Activated B cell treated with CpG ODN at 0.5 μM for 24 hours (primary cell): Measurements from ENCODE around the gene LMNTD2. TPM values are rescaled to one million over a fixed set of nuclear protein-coding genes. Genes with fewer than 3 reads are reported as not detected.

ENCODE experiments used
- ATAC-seq: fragments of 200-7000 bp; cut with Tn5 transposase; one replicate; pipeline ENCODE4 v1.10.0; 2021; ENCODE audit warnings: low read depth, mild to moderate bottlenecking, moderate library complexity
- CTCF ChIA-PET: fragments of 350-600 bp; sonication (Branson Sonifier 250); formaldehyde crosslinking; loops from one replicate; lab custom pipeline; 2021; ENCODE audit warnings: antibody characterized with exemption; lab: Charles Lee
- POLR2A ChIA-PET: fragments of 350-600 bp; sonication (Branson Sonifier 250); formaldehyde crosslinking; loops from one replicate; lab custom pipeline; 2021; ENCODE audit warnings: antibody characterized with exemption; lab: Charles Lee
- DNase-seq: peaks from one replicate; pipeline ENCODE4 v3.0.0; 2022
- H3K27ac Mint-ChIP-seq: one replicate; pipeline ENCODE4 v1.8.0; 2020; ENCODE audit warnings: mixed read lengths
- H3K27me3 Mint-ChIP-seq: one replicate; pipeline ENCODE4 v1.8.0; 2021; ENCODE audit warnings: mixed read lengths
- H3K36me3 Mint-ChIP-seq: one replicate; pipeline ENCODE4 v1.8.0; 2021; ENCODE audit warnings: low read depth, mixed read lengths
- H3K4me1 Mint-ChIP-seq: one replicate; pipeline ENCODE4 v1.8.0; 2021; ENCODE audit warnings: mixed read lengths
- H3K4me3 Mint-ChIP-seq: one replicate; pipeline ENCODE4 v1.8.0; 2020; ENCODE audit warnings: mild to moderate bottlenecking, mixed read lengths
- H3K9me3 Mint-ChIP-seq: one replicate; pipeline ENCODE4 v1.8.0; 2020; ENCODE audit warnings: mixed read lengths
- intact Hi-C: fragments of 100-400 bp; cut with micrococcal nuclease; formaldehyde crosslinking; loops from one replicate; pipeline ENCODE4 v1.15.1; 2024
- total RNA-seq: library from RNA; stranded (reverse); gene quantifications from 2 replicates; pipeline ENCODE4 v1.2.3, GENCODE V29; 2022
- TF ChIP-seq, protein P1 (sequence below): fragments of 200-600 bp; IDR thresholded peaks from one replicate; pipeline ENCODE4 v1.8.0; 2022; ENCODE audit warnings: antibody characterized with exemption, mild to moderate bottlenecking

The LMNTD2 gene
- total RNA-seq, 1 donor from 2014 or later: 8.6 TPM

DNA sequence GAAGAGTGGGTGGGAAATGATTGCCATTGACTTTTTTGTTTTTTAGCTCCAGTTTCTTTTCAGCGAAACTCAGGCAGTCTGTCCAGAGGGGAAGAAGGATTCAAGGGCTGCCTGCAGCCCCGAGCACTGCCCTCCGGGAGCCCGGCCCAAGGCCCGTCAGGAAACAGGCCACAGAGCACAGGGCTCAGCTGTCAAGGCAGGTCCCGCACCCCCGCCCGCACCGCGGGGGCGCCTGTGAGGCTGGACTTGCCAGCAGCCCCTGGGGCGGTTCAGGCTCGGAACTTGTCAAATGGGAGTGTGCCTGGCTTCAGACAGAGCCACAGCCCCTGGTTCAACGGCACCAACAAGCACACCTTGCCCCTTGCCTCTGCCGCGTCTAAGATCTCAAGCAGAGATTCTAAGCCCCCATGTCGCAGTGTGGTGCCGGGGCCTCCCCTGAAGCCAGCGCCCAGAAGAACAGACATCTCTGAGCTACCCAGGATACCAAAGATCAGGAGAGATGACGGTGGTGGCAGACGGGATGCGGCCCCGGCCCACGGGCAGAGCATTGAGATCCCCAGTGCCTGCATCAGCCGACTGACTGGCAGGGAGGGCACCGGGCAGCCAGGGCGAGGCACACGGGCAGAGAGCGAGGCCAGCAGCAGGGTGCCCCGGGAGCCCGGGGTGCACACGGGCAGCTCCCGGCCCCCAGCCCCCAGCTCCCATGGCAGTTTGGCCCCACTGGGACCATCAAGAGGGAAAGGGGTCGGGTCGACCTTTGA is 46.7 kb upstream of the LMNTD2 start:
- CTCF ChIA-PET: no interaction called here
- peaks cover 80% of the 10 kb centered on the region for H3K36me3 Mint-ChIP-seq
- POLR2A ChIA-PET: interaction anchor here (0.6 to 0.9 kb wide), 2 partner anchors 30 to 88 kb away, joined by 3 to 5 read pairs; partner anchors contain the start of gene TMEM80
- H3K4me1 Mint-ChIP-seq: peaks cover 2% of the 10 kb centered on the region
- no peaks in the 10 kb centered on the region for H3K9me3 Mint-ChIP-seq
- no peaks in the 10 kb centered on the region for H3K27me3 Mint-ChIP-seq
- DNase-seq: no peak
- H3K4me3 Mint-ChIP-seq: no peak overlapping the region
- intact Hi-C loops: no loop called here
- no peak for ATAC-seq
- TF ChIP-seq, protein P1, sequence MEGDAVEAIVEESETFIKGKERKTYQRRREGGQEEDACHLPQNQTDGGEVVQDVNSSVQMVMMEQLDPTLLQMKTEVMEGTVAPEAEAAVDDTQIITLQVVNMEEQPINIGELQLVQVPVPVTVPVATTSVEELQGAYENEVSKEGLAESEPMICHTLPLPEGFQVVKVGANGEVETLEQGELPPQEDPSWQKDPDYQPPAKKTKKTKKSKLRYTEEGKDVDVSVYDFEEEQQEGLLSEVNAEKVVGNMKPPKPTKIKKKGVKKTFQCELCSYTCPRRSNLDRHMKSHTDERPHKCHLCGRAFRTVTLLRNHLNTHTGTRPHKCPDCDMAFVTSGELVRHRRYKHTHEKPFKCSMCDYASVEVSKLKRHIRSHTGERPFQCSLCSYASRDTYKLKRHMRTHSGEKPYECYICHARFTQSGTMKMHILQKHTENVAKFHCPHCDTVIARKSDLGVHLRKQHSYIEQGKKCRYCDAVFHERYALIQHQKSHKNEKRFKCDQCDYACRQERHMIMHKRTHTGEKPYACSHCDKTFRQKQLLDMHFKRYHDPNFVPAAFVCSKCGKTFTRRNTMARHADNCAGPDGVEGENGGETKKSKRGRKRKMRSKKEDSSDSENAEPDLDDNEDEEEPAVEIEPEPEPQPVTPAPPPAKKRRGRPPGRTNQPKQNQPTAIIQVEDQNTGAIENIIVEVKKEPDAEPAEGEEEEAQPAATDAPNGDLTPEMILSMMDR: no peak
- no peak overlapping the region for H3K27ac Mint-ChIP-seq

DNA sequence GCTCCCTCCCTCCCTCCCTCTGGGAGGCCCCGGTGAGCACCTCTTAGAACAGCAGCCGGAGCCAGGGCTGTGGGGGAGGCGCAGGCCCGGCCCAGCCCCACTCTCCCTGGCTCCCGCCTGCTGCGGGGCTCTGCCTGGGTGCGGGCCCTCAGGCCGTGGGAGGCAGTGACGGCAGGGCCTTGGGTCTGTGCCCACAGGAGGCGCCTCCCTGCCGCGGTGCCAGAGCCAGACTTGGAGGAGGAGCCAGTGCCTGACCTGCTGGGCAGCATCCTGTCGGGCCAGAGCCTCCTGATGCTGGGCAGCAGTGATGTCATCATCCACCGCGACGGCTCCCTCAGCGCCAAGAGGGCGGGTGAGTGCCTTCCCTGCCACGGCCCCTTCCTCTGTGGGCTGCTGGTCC is 45.7 kb upstream of the LMNTD2 start:
- ATAC-seq: no peak
- ChIA-PET CTCF (no interaction called here), POLR2A (interaction anchor here (0.6 kb wide), 1 partner anchor 89 kb away, joined by 5 read pairs; the partner anchor contains the start of gene TMEM80)
- Mint-ChIP-seq H3K9me3 (no peaks in the 10 kb centered on the region), H3K36me3 (peaks cover 80% of the 10 kb centered on the region), H3K4me3 (no peak overlapping the region), H3K4me1 (no peaks in the 10 kb centered on the region), H3K27ac (no peak overlapping the region), H3K27me3 (no peaks in the 10 kb centered on the region)
- no peak for DNase-seq
- TF ChIP-seq, protein P1: no peak
- intact Hi-C loops: no loop called here

DNA sequence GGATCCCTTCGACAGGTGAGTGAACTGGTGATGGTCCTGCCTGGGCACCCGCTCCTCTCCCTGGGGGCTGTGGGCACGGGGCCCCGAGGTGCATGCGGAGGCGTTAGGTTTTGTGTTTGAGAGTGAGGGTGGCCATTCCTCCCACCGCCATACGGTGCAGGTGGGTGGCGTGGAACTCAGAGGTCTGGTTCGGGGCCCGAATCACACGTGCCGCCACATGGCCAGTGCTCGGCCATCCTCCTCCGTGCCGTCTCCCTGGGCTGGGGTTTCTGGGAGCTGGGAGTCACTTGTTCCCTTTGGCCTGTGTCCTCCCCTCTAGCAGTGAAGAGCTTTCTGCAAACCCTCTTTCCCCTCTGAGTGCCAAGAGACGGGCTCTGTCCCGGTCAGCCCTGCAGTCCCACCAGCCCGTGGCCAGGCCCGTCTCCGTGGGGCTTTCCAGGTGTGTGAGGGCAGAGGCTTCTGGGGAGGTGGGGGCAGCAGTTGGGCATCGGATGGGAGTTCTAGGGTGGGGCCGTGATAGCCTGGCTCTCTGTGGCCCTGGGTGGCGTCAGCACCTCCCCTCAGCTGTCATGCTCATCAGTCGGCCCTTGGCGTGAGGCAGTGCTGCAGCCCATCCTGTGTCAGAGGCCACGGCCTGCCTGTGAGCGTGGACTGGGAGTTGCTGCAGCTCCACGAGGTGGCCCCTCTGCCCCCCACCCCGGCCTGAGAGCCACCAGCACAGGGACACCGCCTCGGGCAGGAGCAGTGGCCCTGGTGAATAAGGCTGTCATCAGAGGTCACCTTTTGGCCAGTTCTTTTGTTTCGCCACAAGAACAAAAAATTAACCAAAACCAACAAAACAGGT is 45.0 kb upstream of the LMNTD2 start:
- ATAC-seq (no peak), DNase-seq (no peak)
- H3K36me3 Mint-ChIP-seq: peaks cover 75% of the 10 kb centered on the region
- H3K27ac Mint-ChIP-seq: no peak overlapping the region
- H3K4me1 Mint-ChIP-seq: no peaks in the 10 kb centered on the region
- no peak overlapping the region for H3K4me3 Mint-ChIP-seq
- no peaks in the 10 kb centered on the region for H3K27me3 Mint-ChIP-seq
- intact Hi-C loops: no loop called here
- no peaks in the 10 kb centered on the region for H3K9me3 Mint-ChIP-seq
- TF ChIP-seq, protein P1: no peak
- CTCF ChIA-PET: no interaction called here
- POLR2A ChIA-PET: interaction anchor here (0.7 kb wide), 1 partner anchor 10 kb away, joined by 3 read pairs; the partner anchor contains the start of gene IRF7

DNA sequence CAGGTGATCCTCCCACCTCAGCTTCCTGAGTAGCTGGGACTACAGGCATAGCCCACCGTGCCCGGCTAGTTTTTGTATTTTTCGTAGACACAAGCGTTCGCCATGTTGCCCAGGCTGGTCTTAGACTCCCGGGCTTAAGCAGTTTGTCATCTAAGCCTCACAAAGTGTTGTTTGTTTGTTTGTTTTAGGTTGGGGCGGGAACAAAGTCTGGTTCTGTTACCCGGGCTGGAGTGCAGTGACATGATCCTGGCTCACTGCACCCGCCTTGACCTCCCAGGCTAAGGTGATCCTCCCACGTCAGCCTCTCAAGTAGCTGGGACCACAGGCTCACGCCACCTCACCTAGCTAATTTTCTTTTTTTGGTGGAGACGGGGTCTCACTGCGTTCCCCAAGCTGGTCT is 42.6 kb upstream of the LMNTD2 start:
- intact Hi-C loops: no loop called here
- Mint-ChIP-seq H3K27ac (no peak overlapping the region), H3K4me1 (no peaks in the 10 kb centered on the region), H3K4me3 (no peak overlapping the region), H3K27me3 (no peaks in the 10 kb centered on the region), H3K36me3 (peaks cover 78% of the 10 kb centered on the region), H3K9me3 (no peaks in the 10 kb centered on the region)
- DNase-seq (no peak), ATAC-seq (no peak)
- CTCF ChIA-PET: no interaction called here
- POLR2A ChIA-PET: no interaction called here
- TF ChIP-seq, protein P1: no peak
